ENCODE measurements around the gene SYNDIG1. TPM values are rescaled to one million over a fixed set of nuclear protein-coding genes. Genes with fewer than 3 reads are reported as not detected.

Gene SYNDIG1
- total RNA-seq, 1 donor from 2014 or later, result 0.17 TPM

DNA sequence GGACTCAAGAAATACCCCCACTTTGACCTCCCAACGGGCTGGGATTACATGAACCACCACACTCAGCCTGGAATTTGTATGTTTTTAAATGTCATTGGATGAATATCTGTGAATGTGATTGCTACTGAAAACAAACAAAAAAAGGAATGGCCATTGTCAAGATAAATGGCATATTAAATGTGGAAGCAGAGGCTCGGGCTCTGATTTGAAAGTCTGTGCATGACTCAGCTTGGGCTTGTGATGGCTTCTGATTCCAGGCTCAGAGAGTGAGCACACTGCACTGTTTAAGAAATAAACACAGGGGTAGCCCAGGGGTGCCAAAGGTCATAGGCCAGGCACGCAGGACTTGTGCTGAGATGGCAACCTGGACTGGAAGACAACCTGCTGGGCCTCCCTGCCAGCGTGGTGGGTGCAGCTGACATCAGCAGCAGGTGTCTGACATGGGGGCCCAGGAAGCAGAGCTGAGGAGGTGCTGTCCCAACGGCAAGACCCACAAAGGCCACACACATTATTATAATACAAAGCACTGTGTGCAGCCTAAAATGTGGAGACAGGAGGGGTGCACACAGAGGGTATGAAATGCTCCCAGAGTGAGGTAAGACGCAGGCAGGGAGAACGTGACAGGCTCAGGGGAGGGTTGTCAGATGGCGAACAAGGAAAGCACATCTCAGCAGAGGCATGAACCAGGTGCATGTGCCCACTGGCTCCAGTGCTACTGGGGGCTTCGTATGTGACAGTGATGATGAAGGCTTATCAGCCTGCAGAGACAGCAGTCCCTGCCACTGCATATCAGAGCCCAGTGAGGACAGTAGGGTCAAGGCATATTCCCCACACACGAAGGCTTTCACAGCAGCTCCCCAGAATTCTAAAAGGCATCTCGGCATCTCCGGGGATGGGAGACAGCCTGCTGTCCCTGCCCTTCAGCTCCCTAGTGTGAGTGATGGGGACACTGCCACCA lies 169.4 kb downstream of the SYNDIG1 start:
- no peak for DNase-seq

DNA sequence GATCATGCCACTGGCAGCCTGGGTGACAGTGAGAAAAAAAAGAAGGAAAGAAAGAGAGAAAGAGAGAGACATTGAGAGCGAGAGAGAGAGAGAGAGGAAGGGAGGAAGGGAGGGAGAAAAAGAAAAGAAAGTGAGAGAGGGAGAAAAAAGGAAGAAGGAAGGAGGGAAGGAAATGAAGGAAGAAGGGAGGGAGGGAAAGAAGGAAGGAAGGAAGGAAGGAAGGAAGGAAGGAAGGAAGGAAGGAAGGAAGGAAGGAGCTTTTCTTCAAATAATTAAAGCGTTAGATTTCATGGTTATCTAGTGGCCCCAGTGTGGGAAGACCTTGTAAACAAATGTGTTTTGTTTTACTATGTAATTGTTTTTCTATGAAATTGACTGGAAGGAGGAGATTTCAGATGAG lies 170.8 kb downstream of the SYNDIG1 start:
- no peak for DNase-seq

DNA sequence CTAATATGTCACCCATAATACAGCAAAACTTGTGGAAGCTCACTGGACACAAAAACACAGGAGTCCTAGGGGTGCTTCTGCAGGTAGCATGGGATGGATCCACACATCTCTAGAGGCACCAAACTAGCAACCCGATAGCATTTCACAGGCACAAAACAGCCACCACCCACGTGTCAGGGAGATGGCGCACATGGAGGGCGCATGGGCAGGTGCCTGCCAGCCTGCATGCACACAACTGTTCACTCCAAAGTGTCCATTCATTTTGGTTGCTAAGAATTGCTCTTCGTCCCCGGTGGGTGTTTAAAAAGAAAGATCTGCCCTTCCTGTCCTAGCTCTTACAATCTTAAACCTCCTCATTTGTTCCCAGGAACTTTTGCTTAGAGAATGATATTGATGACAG lies 171.3 kb downstream of the SYNDIG1 start:
- no peak for DNase-seq

DNA sequence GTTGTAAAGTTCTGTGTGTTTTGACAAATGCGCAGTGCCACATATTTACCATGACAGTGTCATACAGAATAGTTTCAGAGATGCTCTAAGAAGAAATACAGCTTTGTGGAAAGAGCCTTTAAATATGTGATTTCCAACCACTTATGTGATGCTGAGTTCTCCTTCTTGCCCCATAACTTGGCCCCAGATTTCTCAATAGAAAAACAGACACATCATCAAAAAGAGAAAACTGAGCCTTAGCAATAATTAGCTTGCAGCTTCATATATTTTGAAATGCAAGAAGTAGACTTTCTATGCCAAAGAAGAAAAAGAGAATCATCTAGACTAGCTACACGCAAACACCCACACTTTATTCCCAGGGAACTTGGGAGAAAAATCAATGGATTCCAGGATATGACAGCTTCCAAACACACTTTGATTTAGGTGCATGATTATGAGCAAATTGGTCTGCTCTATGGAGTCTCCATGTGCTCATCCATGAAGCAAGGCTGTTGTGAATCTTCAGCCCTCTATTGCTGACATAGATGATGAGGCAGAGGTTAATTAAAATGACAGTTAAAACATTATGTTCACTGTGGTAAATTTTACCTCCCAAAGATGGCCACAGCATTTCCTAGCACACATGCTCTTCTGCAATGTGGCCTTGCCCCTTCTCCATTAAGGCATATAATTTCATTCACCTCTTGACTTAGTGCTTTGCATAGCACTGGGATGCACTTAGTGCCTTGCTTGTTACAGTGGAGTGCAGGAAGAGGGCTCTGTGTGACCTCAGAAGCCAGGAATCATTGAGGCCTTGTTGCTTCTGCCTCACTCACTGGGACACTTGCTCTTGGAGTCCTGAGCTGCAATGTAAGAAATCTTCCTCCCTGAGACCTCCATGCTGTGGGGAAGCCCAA lies 174.6 kb downstream of the SYNDIG1 start:
- DNase-seq, result no peak

DNA sequence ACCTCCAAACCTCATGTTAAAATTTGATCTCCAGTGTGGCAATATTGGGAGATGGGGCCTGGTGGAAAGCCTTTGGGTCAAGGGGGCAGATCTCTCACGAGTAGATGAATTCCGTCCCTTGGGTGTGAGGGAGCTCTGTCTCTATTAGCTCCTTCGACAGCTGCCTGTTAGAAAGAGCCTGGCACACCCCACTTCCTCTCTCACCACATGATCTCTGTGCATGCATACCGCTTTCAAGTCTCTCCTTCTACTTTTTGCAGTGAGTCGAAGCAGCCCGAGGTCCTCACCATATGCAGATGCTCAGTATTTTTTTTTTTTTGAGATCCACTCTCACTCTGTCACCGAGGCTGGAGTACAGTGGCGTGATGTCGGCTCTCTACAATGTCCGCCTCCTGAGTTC lies 176.9 kb downstream of the SYNDIG1 start:
- no peak for DNase-seq

DNA sequence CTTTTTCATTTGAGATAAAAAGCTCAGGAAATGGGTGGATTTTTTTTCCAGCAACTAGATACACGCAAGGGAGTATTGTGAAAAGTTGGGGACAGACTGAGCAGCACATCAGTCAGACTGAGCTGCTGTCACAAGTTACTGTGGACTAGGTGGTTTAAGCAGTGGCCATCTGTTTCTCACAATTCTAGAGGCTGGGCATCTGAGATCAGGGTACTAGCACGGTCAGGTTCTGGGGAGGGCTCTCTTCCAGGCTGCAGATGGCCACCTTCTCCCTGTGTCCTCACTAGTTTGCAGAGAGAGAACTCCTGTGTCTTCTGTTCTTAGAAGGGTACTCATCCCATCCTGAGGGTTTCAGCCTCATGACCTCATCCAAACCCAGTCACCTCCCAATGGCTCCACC lies 178.3 kb downstream of the SYNDIG1 start:
- no peak for DNase-seq

DNA sequence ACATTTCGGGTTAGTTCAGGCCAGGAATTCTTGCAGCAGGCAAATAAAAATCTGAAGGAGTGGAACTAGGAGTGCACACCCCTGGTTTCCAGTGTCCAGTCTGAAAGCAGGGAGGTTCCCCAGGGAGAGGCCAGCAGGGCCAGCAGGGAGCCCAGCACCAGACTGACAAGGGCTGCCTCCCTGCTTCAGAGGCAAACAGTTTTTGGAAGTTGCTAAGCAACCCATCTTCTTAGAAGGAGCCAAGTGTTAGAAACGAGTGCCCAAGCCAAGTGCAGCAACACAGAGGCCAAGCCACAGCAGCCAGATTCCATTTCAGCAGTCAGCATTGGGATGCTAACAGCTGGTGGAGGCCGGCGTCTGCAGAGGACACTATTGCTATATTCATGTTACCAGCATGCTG lies 179.1 kb downstream of the SYNDIG1 start:
- no peak for DNase-seq

DNA sequence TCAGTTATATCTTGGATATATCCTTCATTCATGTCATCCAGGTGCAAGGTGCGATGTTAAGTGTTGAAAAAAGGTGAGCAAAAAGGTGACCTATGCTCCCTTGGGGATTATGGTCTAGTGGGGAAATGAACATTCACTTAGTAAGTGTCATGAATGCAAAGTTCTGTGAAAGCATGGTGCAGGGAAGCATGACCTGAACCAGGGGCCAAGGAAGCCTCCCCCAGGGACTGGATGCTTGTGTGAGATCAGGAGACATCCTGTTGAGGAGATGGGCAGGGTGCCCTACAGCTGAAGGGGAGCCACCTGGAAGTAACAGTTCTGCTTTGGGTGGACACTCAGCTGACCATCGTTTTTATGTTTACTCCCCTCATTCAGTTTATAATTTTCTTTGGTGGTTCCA lies 179.5 kb downstream of the SYNDIG1 start:
- DNase-seq, result no peak

DNA sequence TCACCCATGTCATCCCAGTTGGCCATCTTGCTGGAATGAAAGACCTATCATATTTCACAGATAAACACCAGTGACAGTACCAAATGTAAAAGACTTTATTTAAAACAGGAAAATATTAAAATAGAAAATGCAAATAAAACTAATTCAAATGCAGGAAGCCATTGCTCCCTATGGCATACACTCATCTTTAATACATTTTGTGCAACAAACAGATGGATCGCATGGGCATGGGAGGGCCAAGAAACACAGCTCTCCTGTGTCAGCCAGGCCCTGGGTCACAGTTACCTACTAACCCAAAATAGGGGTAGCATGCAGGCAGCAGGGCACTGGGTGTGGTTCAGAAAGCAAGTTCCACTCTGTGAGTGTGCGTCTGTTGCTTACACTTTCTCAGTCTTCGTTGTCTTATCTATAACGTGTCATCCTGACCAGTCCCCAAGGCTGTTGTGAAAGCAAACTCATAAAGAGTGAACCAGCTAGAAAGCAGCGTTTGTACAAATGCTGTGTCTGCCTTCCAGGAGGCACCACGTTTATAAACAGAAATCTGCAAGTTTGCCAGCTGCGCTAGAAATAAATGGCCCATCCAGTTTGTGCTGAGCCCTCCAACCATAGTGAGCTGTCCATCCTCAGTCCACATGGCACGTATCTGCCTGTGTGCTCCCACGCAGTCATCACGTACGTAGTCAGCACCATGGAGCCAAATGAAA lies 180.5 kb downstream of the SYNDIG1 start:
- DNase-seq, result no peak

DNA sequence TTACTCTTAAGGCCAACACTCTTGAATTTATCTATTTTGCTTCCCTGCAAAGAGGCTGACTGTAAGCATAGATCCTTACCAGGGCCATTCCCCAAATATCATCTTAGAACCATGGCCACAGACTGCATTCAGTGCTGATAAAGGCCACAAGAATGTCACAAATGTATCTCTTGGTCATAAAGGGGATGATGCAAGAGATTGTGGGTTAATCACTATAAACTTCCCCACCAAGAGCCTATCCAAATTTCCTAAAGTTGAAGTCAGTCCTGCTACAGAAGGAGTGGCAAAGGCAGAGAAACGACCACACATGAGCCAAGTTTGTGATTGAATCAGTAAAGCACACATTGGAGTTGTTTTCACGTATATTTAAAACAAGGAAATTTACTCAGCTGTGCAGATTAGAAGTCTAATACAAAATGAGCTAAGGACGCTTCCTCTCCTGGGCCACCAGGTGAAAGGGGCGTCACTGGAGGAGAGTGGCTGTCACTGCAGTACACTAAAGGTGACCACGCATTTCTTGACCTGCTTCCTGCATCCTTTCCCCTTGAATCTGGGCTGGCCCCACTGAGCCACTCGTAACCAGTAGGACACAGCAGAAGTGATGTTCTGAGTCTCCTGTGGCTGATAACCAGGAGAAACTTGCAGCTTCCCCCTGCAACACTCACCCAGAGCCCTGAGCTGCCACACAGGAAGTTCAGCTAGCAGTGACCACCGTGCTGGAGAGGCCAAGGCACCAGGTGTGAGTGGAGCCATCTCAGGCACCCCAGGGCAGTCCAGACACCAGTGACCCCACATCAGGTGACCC lies 181.9 kb downstream of the SYNDIG1 start:
- no peak for DNase-seq

DNA sequence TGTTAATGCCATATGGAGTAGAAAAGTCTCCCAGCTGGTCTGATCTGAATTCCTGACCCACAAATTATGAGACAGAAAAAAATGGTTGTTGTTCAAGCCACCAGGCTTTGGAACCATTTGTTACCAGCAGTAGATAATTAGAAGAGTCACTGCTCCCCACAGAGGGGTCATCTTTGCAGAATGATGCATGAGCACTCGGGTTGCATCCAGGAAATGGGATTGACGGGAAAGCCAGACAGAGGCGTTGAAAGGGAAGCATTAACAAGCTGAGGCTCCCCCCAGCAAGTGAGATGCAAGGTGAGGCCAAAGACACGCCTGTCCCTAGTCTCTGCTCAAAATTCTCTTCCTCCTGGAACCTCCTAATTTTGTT lies 182.5 kb downstream of the SYNDIG1 start:
- DNase-seq, result no peak

DNA sequence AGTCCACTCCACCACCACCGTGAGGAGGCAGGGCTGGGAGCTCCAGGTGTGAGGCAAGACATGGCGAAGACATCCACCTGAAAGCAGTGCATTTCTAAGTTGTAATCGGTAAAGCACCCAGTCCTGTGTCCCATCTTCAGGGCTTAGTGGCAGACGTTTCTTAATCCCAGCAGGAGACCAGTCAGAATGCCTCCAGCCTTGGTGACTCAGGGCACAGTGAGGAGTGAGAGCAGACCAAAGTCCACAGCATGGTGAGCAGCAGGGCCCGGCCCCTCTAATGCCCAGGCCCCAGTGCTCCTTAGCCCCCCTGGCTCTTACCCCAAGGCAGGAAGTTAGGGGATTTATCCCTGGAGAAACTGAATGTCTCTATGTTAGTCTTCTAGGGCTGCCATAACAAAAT lies 183.9 kb downstream of the SYNDIG1 start:
- no peak for DNase-seq

DNA sequence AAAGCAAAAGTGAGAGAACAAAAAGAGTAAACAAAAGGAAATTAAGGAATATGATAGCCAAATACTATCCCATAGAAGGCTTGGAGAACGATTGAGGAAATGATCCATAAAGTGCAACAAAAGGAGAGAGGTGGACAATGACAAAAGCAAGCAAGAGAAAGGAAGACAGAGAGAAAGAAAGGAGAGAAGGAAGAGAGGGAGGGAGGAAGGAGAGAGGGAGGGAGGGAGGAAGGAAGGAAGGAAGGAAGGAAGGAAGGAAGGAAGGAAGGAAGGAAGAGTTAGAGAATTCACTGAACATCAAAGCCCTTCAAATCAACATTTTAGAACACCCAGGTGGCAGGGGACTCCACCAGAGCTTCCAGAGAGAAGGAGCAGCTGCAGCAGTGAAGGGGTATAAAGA lies 185.0 kb downstream of the SYNDIG1 start:
- DNase-seq, result no peak

DNA sequence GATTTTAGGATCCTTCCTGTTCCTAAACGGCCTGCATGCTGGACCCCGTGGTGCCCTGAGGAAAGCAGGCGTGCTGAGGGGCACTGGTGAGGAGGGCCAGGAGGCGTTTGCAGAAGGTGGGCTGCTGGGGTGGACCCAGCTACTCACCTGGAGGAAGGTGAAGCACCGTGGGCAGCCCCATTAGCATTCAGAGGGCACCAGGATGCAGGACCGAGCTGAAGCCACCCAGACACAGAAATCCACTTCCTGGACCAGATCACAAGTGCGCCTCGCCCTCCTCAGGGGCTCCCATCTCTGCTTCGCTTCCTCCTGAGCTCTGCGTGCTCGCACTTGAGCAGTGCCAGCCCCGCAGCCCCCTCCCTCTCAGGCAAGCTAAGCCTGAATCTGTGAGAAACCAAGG lies 187.0 kb downstream of the SYNDIG1 start:
- no peak for DNase-seq

DNA sequence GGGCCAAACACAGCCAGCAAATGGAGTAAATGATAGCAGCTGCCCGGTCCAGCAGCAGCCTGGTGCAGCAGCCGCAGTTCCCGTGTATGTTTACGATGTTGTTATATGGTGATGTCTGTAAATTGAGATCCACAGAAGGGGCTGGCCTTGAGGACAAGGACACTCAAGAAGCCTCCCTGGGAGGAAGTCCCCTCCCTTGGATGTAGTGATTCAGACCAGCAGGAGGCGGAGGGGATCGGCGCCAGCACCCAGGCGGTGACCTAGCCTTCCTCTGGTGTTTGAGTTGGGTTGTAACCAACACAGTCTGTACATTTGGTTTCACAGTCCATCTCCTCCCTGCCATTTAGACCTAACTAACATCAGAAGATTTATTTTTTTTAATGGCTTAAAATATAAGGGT lies 187.8 kb downstream of the SYNDIG1 start:
- DNase-seq, result no peak

DNA sequence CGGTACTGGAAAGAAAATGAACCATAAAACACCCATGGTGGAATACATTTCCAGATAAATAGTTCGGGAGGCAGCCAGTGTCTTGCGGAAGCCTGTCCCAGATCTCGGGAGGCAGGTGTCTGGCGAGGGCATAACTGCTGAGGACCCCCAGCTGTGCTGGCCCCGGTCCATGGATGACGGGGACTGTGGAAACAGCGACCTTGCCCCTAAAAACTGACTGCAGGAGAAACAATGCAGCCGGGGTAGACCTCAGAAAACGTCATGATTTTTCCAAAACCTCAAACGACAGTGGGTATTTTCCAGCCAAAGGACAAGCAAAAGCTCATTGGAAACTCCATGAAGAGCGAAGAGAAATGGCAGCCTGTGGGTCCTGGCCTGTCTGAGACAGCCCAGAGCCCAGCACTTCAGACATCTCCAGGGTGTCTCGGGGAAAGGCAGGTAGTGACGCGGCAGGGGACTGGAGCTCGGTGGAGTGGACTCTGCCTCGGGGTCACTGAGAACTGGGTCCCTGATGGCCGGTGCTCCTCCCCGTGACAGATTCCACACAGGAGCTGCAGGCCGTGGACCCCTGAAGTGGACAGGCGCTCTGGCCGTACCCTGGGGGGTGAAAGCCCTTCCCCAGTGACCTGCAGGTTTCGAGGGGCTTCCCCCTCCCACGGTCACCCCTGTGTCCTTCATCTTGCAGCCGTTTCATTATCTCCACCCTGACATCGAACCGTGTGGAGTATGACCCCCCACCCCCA lies 188.6 kb downstream of the SYNDIG1 start:
- DNase-seq, result no peak

DNA sequence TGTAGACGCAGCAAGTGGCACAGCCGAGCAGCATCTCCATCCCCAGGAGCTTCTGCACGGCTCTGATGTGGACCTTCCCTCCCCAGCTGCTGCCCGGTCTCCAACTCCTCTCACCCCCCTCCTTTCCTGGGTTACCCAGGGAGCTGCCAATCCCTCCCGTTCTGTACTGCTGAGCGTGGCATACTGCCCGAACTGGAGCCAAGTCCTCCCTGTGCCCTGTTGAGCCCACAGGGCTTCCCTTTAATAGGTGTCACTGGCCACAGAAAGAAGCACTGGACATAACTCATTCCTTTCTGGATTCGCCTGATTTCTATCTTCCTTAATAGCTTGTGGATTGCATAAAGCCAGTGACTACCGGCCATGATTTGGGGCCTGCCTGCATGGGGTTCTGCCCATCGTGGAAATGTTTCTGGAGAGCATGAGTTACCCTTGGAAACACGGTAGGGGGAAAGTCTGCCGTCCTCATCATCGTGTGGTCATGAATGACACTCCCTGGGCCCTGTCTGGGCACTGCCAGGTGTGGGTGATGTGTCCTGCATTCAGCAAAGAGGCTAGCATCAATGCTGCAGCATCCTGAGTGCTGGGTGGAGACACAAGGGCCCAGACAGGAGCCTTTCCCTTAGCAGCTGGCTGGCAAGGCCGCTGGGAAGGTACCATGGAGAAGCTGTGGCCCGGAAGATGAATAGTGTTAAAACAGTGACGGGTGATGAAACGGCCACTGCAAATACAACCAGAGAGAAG lies 189.7 kb downstream of the SYNDIG1 start:
- no peak for DNase-seq

DNA sequence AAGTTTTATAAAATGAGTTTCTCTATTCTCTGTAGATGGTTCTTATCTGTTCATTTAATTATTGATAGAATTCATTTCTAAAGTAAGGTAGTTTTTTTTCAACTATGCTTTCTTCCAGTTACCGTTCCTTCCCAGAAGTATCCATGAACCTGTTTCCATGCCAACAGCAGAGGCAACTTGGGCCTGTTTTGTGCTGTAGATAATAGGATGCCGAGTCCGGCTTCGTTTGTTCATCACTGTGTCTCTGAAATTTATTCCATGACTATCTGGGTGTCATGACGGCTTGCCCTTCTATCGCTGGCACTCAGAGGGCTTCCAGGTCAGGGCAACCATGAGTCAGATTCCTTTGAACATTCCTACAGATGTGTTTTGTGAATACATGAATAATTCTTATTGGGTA lies 190.4 kb downstream of the SYNDIG1 start:
- no peak for DNase-seq

DNA sequence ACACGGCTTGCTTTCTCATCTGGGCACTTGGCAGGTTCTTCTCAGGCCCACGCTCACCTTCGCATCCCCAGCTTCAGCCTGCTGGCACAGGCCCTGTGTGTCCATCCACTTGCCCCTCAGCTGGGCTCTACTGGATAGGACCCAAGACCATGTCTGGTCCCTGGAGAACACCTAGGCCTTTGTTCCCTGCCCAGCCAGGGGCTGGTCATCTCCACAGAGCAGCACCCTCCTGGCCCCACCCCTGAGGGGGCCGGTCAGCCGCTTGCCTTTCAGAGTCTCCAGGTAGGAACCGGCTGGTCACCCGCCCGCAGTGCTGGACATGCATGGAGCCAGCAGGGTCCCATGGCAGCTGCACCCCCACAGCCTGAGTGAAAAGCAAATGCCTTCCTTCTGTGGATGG lies 191.2 kb downstream of the SYNDIG1 start:
- DNase-seq, result no peak

DNA sequence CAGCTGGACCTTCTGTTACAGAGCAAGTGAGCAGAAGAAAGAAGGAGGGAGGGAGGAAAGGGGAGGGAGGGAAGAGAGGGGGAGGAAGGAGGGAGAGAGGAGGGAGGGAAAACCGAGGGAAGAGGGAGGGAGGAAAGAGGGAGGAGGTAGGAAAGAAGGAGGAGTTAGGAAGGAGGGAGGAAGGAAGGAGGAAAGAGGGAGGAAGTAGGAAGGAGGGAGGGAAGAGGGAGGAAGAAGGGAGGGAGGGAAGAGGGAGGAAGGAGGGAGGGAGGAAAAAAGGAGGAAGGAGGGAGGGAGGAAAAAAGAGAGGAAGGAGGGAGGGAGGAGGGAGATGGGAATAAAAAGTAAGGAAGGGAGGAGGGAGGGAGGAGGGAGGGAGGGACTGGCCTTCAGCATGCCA lies 191.8 kb downstream of the SYNDIG1 start:
- no peak for DNase-seq

DNA sequence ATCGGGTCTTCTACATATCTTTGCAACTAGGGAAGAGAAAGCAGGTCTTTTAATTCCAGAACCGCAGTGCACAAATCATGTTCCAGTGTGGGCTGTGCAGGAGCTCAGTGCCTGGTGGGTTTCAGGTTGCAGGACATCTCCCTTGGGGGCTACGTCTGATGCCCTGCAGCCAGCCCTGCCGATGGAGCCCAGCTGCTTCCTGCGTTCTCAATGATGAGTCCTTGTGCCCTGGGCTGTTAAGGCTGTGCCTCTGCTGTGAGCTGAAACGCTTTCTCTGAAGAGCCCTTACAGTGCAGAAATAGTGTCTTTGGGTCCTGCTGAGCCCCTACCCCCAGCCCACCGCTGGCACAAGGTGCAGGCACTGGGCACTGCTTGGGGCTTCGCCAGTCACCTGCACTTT lies 192.9 kb downstream of the SYNDIG1 start:
- DNase-seq, result no peak

Measured in dermis blood vessel endothelial cell (primary cell).